H1 (cell line): ENCODE data around the gene ZNF486.

Experiments used
- ASH2L ChIP-seq: fragments of 200-600, 300-600 bp; sonication (generic); IDR thresholded peaks from one replicate; pipeline ENCODE4 v1.7.1; 2017; ENCODE audit warnings: low read length
- CREB1 ChIP-seq: IDR thresholded peaks from 2 replicates; pipeline ENCODE4 v1.6.1; 2012; ENCODE audit warnings: inconsistent platforms
- EZH2 ChIP-seq: fragments of 200-600 bp; sonication (generic); IDR thresholded peaks from 2 replicates; pipeline ENCODE4 v1.7.1; 2012; ENCODE audit warnings: low read depth, mild to moderate bottlenecking, moderate library complexity, low read length, inconsistent platforms; ENCODE audit not compliant: severe bottlenecking
- JUND ChIP-seq: IDR thresholded peaks from 2 replicates; pipeline ENCODE4 v1.6.1; 2011; ENCODE audit warnings: mild to moderate bottlenecking, improper control_type of control experiment, low read length
- POLR2A ChIP-seq, 2 experiments: IDR thresholded peaks; 1 replicate in 1 of 2; 2 replicates in 1 of 2; pipeline ENCODE4 v1.6.1; 2011; ENCODE audit warnings: low read depth in 2 of 2, low read length in 2 of 2, mild to moderate bottlenecking in 2 of 2; ENCODE audit errors: control extremely low read depth in 1 of 2
- POLR2AphosphoS5 ChIP-seq: IDR thresholded peaks from 2 replicates; pipeline ENCODE4 v1.6.1; 2011; ENCODE audit warnings: low read depth, low read length
- RXRA ChIP-seq: IDR thresholded peaks from 2 replicates; pipeline ENCODE4 v1.6.1; 2011; ENCODE audit warnings: low read depth, mild to moderate bottlenecking, low read length, moderate library complexity; ENCODE audit not compliant: insufficient read depth
- TF ChIP-seq, protein P1 (sequence below), 3 experiments: IDR thresholded peaks; 1 replicate in 2 of 3; 2 replicates in 1 of 3; pipeline versions ENCODE4 v1.5.1 to v1.6.1; 2011; ENCODE audit warnings: low read length in 3 of 3, mild to moderate bottlenecking in 3 of 3, inconsistent platforms in 2 of 3, low read depth in 1 of 3, moderate library complexity in 1 of 3; ENCODE audit not compliant: insufficient read depth in 1 of 3; ENCODE audit errors: control extremely low read depth in 1 of 3

DNA sequence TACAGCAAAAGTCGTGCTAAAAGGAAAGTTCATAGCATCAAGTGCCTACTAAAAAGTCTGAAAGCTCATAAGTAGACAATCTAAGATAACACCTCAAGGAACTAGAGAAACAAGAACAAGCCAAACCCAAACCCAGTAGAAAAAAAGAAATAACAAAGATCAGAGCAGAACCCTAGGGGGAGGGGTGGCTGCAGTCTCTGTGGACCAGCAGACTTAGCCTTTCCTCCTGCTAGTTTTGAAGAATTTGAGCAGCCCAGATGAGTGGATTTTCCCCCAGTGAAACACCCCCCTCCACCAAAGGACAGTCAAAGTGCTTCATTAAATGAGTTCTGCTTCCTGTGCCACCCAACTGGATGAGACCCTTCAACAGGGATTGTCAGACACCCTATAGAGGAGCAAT lies 2.6 kb upstream of the ZNF486 start:
- TF ChIP-seq POLR2A (IDR thresholded peaks at IDR 0.05; ENCODE audit: control extremely low read depth in 1 of 2, low read depth in 2 of 2, low read length in 2 of 2), result no peak
- TF ChIP-seq CREB1, result no peak
- no peak for TF ChIP-seq EZH2
- TF ChIP-seq ASH2L, result no peak
- TF ChIP-seq POLR2AphosphoS5, result no peak
- no peak for TF ChIP-seq RXRA
- TF ChIP-seq, protein P1, sequence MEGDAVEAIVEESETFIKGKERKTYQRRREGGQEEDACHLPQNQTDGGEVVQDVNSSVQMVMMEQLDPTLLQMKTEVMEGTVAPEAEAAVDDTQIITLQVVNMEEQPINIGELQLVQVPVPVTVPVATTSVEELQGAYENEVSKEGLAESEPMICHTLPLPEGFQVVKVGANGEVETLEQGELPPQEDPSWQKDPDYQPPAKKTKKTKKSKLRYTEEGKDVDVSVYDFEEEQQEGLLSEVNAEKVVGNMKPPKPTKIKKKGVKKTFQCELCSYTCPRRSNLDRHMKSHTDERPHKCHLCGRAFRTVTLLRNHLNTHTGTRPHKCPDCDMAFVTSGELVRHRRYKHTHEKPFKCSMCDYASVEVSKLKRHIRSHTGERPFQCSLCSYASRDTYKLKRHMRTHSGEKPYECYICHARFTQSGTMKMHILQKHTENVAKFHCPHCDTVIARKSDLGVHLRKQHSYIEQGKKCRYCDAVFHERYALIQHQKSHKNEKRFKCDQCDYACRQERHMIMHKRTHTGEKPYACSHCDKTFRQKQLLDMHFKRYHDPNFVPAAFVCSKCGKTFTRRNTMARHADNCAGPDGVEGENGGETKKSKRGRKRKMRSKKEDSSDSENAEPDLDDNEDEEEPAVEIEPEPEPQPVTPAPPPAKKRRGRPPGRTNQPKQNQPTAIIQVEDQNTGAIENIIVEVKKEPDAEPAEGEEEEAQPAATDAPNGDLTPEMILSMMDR (IDR thresholded peaks at IDR 0.05; ENCODE audit: control extremely low read depth in 1 of 3, insufficient read depth in 1 of 3, low read depth in 1 of 3, low read length in 3 of 3), result no peak
- TF ChIP-seq JUND, result no peak
